Measurements from ENCODE around the gene MARCHF9. TPM values are rescaled to one million over a fixed set of nuclear protein-coding genes. Genes with fewer than 3 reads are reported as not detected.

Gene MARCHF9
- total RNA-seq, 1 experiment from 2014 or later, result 6.2 TPM

DNA sequence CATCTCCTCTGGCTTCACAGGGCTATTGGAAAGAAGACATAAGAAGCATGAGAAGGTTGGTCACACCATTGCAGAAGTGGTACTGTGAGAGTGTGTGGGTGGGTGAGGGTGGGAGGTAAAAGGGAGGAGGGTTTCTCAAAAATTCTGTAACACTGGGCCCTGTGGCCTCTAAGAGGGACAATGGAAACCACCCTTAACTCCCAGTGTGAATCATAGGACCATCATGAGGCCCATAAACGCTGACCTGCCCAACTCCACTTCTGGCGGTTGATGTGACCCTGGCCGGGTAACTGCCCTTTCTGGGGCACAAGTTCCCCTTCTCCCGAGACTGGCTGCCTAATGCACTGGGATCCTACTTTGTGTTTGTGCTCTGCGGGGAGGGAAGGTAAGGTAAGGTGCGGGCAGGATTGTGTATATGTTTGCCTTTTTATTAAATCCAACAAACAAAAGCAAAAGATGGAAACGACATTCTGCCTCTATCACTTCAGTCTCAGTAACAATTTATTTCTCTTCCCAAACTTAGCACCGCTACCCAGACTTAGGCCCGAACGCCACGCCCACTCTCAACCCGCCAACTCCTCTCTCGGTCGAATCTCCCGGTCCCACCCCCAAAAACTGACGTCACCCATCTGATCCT is 16.5 kb downstream of the MARCHF9 start:
- ChIA-PET CTCF (interaction anchor here (0.7 to 1.5 kb wide), 7 partner anchors 10 to 126 kb away, joined by 3 to 19 read pairs (median 5); partner anchors contain the start of gene TSFM), POLR2A (interaction anchor here (0.7 to 1.0 kb wide), 5 partner anchors 9 to 82 kb away, joined by 3 to 5 read pairs (median 4); partner anchors contain the start of gene CTDSP2)
- peak; percentile 68 for ATAC-seq
- peaks cover 16% of the 10 kb centered on the region for H3K4me1 Mint-ChIP-seq
- peak; percentile 93 for DNase-seq (ENCODE audit: low spot score)
- peaks cover 37% of the 10 kb centered on the region for H3K27me3 Mint-ChIP-seq (ENCODE audit: low read depth)
- H3K9me3 Mint-ChIP-seq, result no peaks in the 10 kb centered on the region
- TF ChIP-seq ETV6 (CRISPR knock-in tag; IDR thresholded peaks at IDR 0.05) (no peak), HMGA2 (CRISPR knock-in tag; IDR thresholded peaks at IDR 0.05) (no peak), MXD4 (CRISPR knock-in tag; IDR thresholded peaks at IDR 0.05; ENCODE audit: borderline replicate concordance) (no peak), TEAD1 (CRISPR knock-in tag; IDR thresholded peaks at IDR 0.05) (no peak), ZBTB21 (CRISPR knock-in tag; IDR thresholded peaks at IDR 0.05; ENCODE audit: borderline replicate concordance) (no peak), TCF7 (CRISPR knock-in tag; IDR thresholded peaks at IDR 0.05; ENCODE audit: low read depth) (no peak), NFATC4 (CRISPR knock-in tag; IDR thresholded peaks at IDR 0.05) (no peak), SP1 (CRISPR knock-in tag; conservative IDR thresholded peaks at IDR 0.05) (no peak), USF2 (CRISPR knock-in tag; IDR thresholded peaks at IDR 0.05) (no peak), USF1 (CRISPR knock-in tag; IDR thresholded peaks at IDR 0.05) (no peak)
- TF ChIP-seq, protein P1, sequence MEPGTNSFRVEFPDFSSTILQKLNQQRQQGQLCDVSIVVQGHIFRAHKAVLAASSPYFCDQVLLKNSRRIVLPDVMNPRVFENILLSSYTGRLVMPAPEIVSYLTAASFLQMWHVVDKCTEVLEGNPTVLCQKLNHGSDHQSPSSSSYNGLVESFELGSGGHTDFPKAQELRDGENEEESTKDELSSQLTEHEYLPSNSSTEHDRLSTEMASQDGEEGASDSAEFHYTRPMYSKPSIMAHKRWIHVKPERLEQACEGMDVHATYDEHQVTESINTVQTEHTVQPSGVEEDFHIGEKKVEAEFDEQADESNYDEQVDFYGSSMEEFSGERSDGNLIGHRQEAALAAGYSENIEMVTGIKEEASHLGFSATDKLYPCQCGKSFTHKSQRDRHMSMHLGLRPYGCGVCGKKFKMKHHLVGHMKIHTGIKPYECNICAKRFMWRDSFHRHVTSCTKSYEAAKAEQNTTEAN (CRISPR knock-in tag; IDR thresholded peaks at IDR 0.05), result no peak
- TF ChIP-seq, protein P2, sequence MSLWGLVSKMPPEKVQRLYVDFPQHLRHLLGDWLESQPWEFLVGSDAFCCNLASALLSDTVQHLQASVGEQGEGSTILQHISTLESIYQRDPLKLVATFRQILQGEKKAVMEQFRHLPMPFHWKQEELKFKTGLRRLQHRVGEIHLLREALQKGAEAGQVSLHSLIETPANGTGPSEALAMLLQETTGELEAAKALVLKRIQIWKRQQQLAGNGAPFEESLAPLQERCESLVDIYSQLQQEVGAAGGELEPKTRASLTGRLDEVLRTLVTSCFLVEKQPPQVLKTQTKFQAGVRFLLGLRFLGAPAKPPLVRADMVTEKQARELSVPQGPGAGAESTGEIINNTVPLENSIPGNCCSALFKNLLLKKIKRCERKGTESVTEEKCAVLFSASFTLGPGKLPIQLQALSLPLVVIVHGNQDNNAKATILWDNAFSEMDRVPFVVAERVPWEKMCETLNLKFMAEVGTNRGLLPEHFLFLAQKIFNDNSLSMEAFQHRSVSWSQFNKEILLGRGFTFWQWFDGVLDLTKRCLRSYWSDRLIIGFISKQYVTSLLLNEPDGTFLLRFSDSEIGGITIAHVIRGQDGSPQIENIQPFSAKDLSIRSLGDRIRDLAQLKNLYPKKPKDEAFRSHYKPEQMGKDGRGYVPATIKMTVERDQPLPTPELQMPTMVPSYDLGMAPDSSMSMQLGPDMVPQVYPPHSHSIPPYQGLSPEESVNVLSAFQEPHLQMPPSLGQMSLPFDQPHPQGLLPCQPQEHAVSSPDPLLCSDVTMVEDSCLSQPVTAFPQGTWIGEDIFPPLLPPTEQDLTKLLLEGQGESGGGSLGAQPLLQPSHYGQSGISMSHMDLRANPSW (CRISPR knock-in tag; conservative IDR thresholded peaks at IDR 0.05; ENCODE audit: low read depth), result no peak
- H3K27ac Mint-ChIP-seq, result peak overlapping the region; percentile 100
- peaks cover 23% of the 10 kb centered on the region for H3K36me3 Mint-ChIP-seq
- peak overlapping the region; percentile 97 for H3K4me3 Mint-ChIP-seq

- Mint-ChIP-seq H3K27ac (peak within 1 kb of the TSS; percentile 100), H3K4me3 (peak within 1 kb of the TSS; percentile 97), H3K27me3 (ENCODE audit: low read depth) (peaks cover 31% of the 10 kb centered on the region), H3K9me3 (no peaks in the 10 kb centered on the region), H3K4me1 (peaks cover 10% of the 10 kb centered on the region), H3K36me3 (peaks cover 23% of the 10 kb centered on the region)
- DNase-seq (ENCODE audit: low spot score) (peak; percentile 97), ATAC-seq (peak; percentile 89)
- ChIA-PET CTCF (interaction anchor here (0.6 to 1.5 kb wide), 11 partner anchors 9 to 1088 kb away, joined by 3 to 19 read pairs (median 3); partner anchors contain the start of gene TSFM), POLR2A (interaction anchor here (0.7 to 1.0 kb wide), 10 partner anchors 8 to 81 kb away, joined by 3 to 6 read pairs (median 4); partner anchors contain the start of genes CDK4, CTDSP2 and TSPAN31)
- TF ChIP-seq SP1 (CRISPR knock-in tag; conservative IDR thresholded peaks at IDR 0.05), result peak; percentile 100
- TF ChIP-seq FOXP1 (CRISPR knock-in tag; IDR thresholded peaks at IDR 0.05; ENCODE audit: borderline replicate concordance), result peak; percentile 59; the same call in 1 of the 2 replicates
- no peak; the same call in 1 of the 2 replicates for TF ChIP-seq SMAD3 (CRISPR knock-in tag; IDR thresholded peaks at IDR 0.05; ENCODE audit: borderline replicate concordance)
- TF ChIP-seq ZNF263 (CRISPR knock-in tag; IDR thresholded peaks at IDR 0.05; ENCODE audit: low read depth), result no peak
- no peak for TF ChIP-seq PRRX2 (CRISPR knock-in tag; IDR thresholded peaks at IDR 0.05)
- peak; percentile 88; the same call in 1 of the 2 replicates for TF ChIP-seq MYBL2 (CRISPR knock-in tag; IDR thresholded peaks at IDR 0.05)
- peak; percentile 16; the same call in 1 of the 2 replicates for TF ChIP-seq NFE2L1 (CRISPR knock-in tag; IDR thresholded peaks at IDR 0.05)
- TF ChIP-seq, protein P3, sequence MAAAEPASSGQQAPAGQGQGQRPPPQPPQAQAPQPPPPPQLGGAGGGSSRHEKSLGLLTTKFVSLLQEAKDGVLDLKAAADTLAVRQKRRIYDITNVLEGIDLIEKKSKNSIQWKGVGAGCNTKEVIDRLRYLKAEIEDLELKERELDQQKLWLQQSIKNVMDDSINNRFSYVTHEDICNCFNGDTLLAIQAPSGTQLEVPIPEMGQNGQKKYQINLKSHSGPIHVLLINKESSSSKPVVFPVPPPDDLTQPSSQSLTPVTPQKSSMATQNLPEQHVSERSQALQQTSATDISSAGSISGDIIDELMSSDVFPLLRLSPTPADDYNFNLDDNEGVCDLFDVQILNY (CRISPR knock-in tag; IDR thresholded peaks at IDR 0.05), result no peak; the same call in 1 of the 2 replicates
- TF ChIP-seq ELF4 (CRISPR knock-in tag; IDR thresholded peaks at IDR 0.05; ENCODE audit: low read depth), result no peak
- no peak for TF ChIP-seq RORB (CRISPR knock-in tag; IDR thresholded peaks at IDR 0.05)
- TF ChIP-seq, protein P4, sequence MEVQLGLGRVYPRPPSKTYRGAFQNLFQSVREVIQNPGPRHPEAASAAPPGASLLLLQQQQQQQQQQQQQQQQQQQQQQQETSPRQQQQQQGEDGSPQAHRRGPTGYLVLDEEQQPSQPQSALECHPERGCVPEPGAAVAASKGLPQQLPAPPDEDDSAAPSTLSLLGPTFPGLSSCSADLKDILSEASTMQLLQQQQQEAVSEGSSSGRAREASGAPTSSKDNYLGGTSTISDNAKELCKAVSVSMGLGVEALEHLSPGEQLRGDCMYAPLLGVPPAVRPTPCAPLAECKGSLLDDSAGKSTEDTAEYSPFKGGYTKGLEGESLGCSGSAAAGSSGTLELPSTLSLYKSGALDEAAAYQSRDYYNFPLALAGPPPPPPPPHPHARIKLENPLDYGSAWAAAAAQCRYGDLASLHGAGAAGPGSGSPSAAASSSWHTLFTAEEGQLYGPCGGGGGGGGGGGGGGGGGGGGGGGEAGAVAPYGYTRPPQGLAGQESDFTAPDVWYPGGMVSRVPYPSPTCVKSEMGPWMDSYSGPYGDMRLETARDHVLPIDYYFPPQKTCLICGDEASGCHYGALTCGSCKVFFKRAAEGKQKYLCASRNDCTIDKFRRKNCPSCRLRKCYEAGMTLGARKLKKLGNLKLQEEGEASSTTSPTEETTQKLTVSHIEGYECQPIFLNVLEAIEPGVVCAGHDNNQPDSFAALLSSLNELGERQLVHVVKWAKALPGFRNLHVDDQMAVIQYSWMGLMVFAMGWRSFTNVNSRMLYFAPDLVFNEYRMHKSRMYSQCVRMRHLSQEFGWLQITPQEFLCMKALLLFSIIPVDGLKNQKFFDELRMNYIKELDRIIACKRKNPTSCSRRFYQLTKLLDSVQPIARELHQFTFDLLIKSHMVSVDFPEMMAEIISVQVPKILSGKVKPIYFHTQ (CRISPR knock-in tag; IDR thresholded peaks at IDR 0.05), result peak; percentile 58; the same call in 1 of the 2 replicates
- TF ChIP-seq CREM (CRISPR knock-in tag; IDR thresholded peaks at IDR 0.05), result peak; percentile 97
- peak; percentile 81; the same call in 1 of the 2 replicates for TF ChIP-seq ETV6 (CRISPR knock-in tag; IDR thresholded peaks at IDR 0.05)
- peak; percentile 96 for TF ChIP-seq FOXK1 (CRISPR knock-in tag; IDR thresholded peaks at IDR 0.05)
Measured at GRCh38 chr12:57771873-57772428, 17.0 kb downstream of the MARCHF9 start, which contains the start of gene METTL1. TSS of gene METTL1 (minus strand) at chr12:57772105. CDS start at chr12:57772083, 22 bp downstream.
